Trophoblast cell (in vitro differentiated cells and primary cell): ENCODE measurements around the gene FNDC3B.

Experiments used
- DNase-seq, 2 donors: peaks; one replicate each; pipeline ENCODE4 v3.0.0-alpha.2; 2016
- H2AFZ ChIP-seq: 2 replicates; pipeline ENCODE4 v1.6.1; 2013; ENCODE audit warnings: low read length, moderate library complexity, mild to moderate bottlenecking; ENCODE audit not compliant: insufficient read depth, poor library complexity
- H2AK5ac ChIP-seq: 2 replicates; pipeline ENCODE4 v1.6.1; 2013; ENCODE audit warnings: mild to moderate bottlenecking, low read length
- H2BK120ac ChIP-seq: 2 replicates; pipeline ENCODE4 v1.6.1; 2013; ENCODE audit warnings: low read length, mild to moderate bottlenecking, moderate library complexity; ENCODE audit not compliant: insufficient read depth, poor library complexity
- H2BK12ac ChIP-seq: 2 replicates; pipeline ENCODE4 v1.6.1; 2013; ENCODE audit warnings: mild to moderate bottlenecking, low read length, moderate library complexity
- H2BK5ac ChIP-seq: 2 replicates; pipeline ENCODE4 v1.6.1; 2013; ENCODE audit warnings: low read length, low read depth, moderate library complexity, mild to moderate bottlenecking; ENCODE audit not compliant: poor library complexity
- H3K14ac ChIP-seq: 2 replicates; pipeline ENCODE4 v1.6.1; 2013; ENCODE audit warnings: mild to moderate bottlenecking, low read length
- H3K18ac ChIP-seq: 2 replicates; pipeline ENCODE4 v1.6.1; 2013; ENCODE audit warnings: mild to moderate bottlenecking, low read length
- H3K23ac ChIP-seq: 2 replicates; pipeline ENCODE4 v1.6.1; 2013; ENCODE audit warnings: low read length
- H3K27ac ChIP-seq: 2 replicates; pipeline ENCODE4 v1.5.1; 2013; ENCODE audit warnings: low read depth, mild to moderate bottlenecking, inconsistent platforms, low read length, moderate library complexity
- H3K27me3 ChIP-seq: 2 replicates; pipeline ENCODE4 v1.6.1; 2013; ENCODE audit warnings: inconsistent platforms, mild to moderate bottlenecking, low read length, moderate library complexity; ENCODE audit not compliant: insufficient read depth
- H3K36me3 ChIP-seq, 2 experiments: 1 replicate in 1 of 2; 2 replicates in 1 of 2; pipeline ENCODE4 v1.6.1; 2013; ENCODE audit warnings: low read length in 2 of 2, mild to moderate bottlenecking in 2 of 2, moderate library complexity in 1 of 2; ENCODE audit not compliant: insufficient read depth in 2 of 2, control insufficient read depth in 1 of 2
- H3K4ac ChIP-seq: 2 replicates; pipeline ENCODE4 v1.6.1; 2013; ENCODE audit warnings: low read depth, mild to moderate bottlenecking, low read length, moderate library complexity
- H3K4me1 ChIP-seq, 2 experiments: 1 replicate in 1 of 2; 2 replicates in 1 of 2; pipeline ENCODE4 v1.6.1; 2013; ENCODE audit warnings: low read length in 2 of 2, mild to moderate bottlenecking in 2 of 2, moderate library complexity in 1 of 2; ENCODE audit not compliant: insufficient read depth in 2 of 2, control insufficient read depth in 1 of 2
- H3K4me2 ChIP-seq: 2 replicates; pipeline ENCODE4 v1.6.1; 2013; ENCODE audit warnings: inconsistent platforms, mild to moderate bottlenecking, low read length, moderate library complexity
- H3K4me3 ChIP-seq: 2 replicates; pipeline ENCODE4 v1.5.1; 2013; ENCODE audit warnings: mild to moderate bottlenecking, low read depth, low read length, inconsistent platforms
- H3K79me1 ChIP-seq: one replicate; pipeline ENCODE4 v1.6.1; 2013; ENCODE audit warnings: low read length
- H3K79me2 ChIP-seq: 2 replicates; pipeline ENCODE4 v1.6.1; 2013; ENCODE audit warnings: low read length, mild to moderate bottlenecking; ENCODE audit not compliant: control insufficient read depth, insufficient read depth, poor library complexity
- H3K9ac ChIP-seq: 2 replicates; pipeline ENCODE4 v1.6.1; 2013; ENCODE audit warnings: mild to moderate bottlenecking, low read length
- H3K9me3 ChIP-seq: 2 replicates; pipeline ENCODE4 v1.6.1; 2013; ENCODE audit warnings: low read depth, mild to moderate bottlenecking, control low read depth, inconsistent platforms, low read length; ENCODE audit not compliant: insufficient read depth
- H4K12ac ChIP-seq: 2 replicates; pipeline ENCODE4 v1.6.1; 2013; ENCODE audit warnings: low read depth, mild to moderate bottlenecking, low read length, moderate library complexity
- H4K8ac ChIP-seq: 2 replicates; pipeline ENCODE4 v1.6.1; 2013; ENCODE audit warnings: low read depth, mild to moderate bottlenecking, low read length, moderate library complexity
- H4K91ac ChIP-seq: one replicate; pipeline ENCODE4 v1.6.1; 2013; ENCODE audit warnings: low read depth, mild to moderate bottlenecking, low read length, moderate library complexity
- WGBS: extraction: QIAGEN DNeasy Blood & Tissue Kit; methylation state at CpG from one replicate; pipeline ENCODE4 v1.1.7; 2013; ENCODE audit warnings: missing lambda C conversion rate; ENCODE audit not compliant: insufficient read length, insufficient coverage; ENCODE audit errors: extremely low coverage; 5-methylcytosine and 5-hydroxymethylcytosine counted together

Gene FNDC3B

DNA sequence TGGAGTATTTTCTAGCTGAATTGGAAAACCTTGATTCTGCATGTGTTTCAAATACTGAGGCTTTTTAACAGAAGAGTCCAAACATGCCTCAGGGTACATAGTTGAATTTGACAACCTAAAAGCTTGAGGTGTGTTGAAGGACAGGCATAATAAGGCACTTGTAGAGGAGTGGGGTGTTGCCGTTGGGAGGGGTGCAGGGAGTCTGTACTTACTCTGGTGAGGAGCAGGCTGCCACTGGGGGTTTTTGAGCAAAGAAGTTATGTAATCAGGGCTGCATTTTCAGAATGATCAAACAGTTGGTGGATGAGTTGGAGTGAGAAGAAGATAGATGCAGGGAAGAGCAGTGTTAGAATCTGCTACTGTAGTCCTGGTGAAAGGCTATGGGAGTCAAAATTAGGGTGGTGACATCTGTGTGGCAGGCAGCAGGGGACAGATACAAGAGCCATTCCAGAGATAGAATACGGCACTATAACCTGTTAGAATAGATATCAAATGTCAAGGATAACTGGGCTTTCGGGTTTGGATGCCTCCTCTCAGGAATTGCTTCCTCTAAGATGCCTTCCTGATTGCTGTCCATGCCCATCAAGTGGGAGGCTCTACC lies 247.3 kb downstream of the FNDC3B start:
- Histone ChIP-seq H3K27me3 (no peaks in the 10 kb centered on the region), H3K14ac (peak overlapping the region; percentile 32), H4K8ac (peak overlapping the region; percentile 51), H3K36me3 (peaks cover 3 to 11% of the 10 kb centered on the region in 2 experiments), H2BK5ac (no peak overlapping the region), H3K79me2 (no peaks in the 10 kb centered on the region), H2BK12ac (peak overlapping the region; percentile 97), H2BK120ac (peak overlapping the region; percentile 41), H2AK5ac (no peak overlapping the region), H3K4me1 (peaks cover 18 to 24% of the 10 kb centered on the region in 2 experiments), H3K9ac (no peak overlapping the region), H4K12ac (no peak overlapping the region), H3K4me2 (peak overlapping the region; percentile 39), H2AFZ (no peak overlapping the region), H3K18ac (peak overlapping the region; percentile 39), H3K9me3 (no peaks in the 10 kb centered on the region), H4K91ac (no peak overlapping the region), H3K23ac (no peak overlapping the region), H3K4ac (no peak overlapping the region), H3K4me3 (no peak overlapping the region), H3K79me1 (peaks cover 13% of the 10 kb centered on the region), H3K27ac (peak overlapping the region; percentile 40)
- WGBS, result no CpG with 5 or more reads among the region's 3 CpGs
- DNase-seq, result no peak

DNA sequence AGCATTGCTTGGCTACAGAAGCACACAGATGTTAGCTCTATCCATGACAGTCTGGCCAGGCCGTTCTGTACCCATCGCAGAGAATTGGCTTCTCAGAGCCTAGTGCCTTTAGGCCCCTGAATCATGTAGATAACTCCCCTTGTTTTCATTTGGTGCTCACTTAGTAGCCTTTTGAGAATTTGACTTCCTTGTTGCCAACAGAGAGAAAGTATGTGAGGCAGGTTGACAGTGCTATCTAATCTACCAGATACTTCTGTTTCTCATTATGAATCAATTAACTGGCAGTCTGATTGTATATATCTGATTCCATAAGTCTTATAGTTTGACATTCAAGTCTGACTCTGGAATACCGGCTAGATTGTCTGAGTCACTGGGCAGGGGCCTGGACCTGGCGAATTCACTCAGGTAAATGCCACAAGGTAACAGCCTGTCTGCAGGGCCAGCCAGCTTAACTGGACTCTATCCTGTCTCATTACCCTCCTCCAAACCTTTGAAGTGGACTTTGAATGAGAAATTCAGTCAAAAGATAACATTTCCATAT lies 248.6 kb downstream of the FNDC3B start:
- Histone ChIP-seq H3K4me3 (no peak overlapping the region), H3K4ac (no peak overlapping the region), H3K18ac (no peak overlapping the region), H3K27ac (no peak overlapping the region), H4K91ac (no peak overlapping the region), H3K9me3 (no peaks in the 10 kb centered on the region), H2AK5ac (no peak overlapping the region), H2BK5ac (peak overlapping the region; percentile 28), H4K12ac (no peak overlapping the region), H4K8ac (no peak overlapping the region), H3K79me1 (peaks cover 13% of the 10 kb centered on the region), H3K4me2 (no peak overlapping the region), H3K36me3 (peaks cover 3 to 14% of the 10 kb centered on the region in 2 experiments), H2BK12ac (no peak overlapping the region), H3K23ac (no peak overlapping the region), H3K9ac (no peak overlapping the region), H2AFZ (no peak overlapping the region), H3K4me1 (peaks cover 13 to 21% of the 10 kb centered on the region in 2 experiments), H3K27me3 (no peaks in the 10 kb centered on the region), H3K14ac (no peak overlapping the region), H3K79me2 (no peaks in the 10 kb centered on the region), H2BK120ac (no peak overlapping the region)
- DNase-seq, result no peak
- WGBS, result no CpG with 5 or more reads among the region's 4 CpGs

GRCh38 chr3:172288651-172289050 lies 249.3 kb downstream of the FNDC3B start:
- Histone ChIP-seq H3K23ac (peak overlapping the region; percentile 83), H3K9me3 (no peaks in the 10 kb centered on the region), H3K14ac (no peak overlapping the region), H4K12ac (no peak overlapping the region), H3K4me1 (peaks cover 13 to 21% of the 10 kb centered on the region in 2 experiments), H3K18ac (no peak overlapping the region), H2AFZ (no peak overlapping the region), H3K4me2 (no peak overlapping the region), H3K4me3 (no peak overlapping the region), H2BK5ac (no peak overlapping the region), H3K27ac (no peak overlapping the region), H3K27me3 (no peaks in the 10 kb centered on the region), H4K8ac (no peak overlapping the region), H4K91ac (no peak overlapping the region), H2BK120ac (no peak overlapping the region), H2BK12ac (no peak overlapping the region), H3K36me3 (peaks cover 3 to 16% of the 10 kb centered on the region in 2 experiments), H2AK5ac (no peak overlapping the region), H3K79me1 (peaks cover 13% of the 10 kb centered on the region), H3K9ac (peak overlapping the region; percentile 60), H3K4ac (no peak overlapping the region), H3K79me2 (no peaks in the 10 kb centered on the region)
- no peak for DNase-seq
- WGBS, result no CpG with 5 or more reads among the region's 4 CpGs

GRCh38 chr3:172289583-172289982 lies 250.2 kb downstream of the FNDC3B start:
- Histone ChIP-seq H3K36me3 (peaks cover 5 to 16% of the 10 kb centered on the region in 2 experiments), H2AFZ (no peak overlapping the region), H3K4me2 (no peak overlapping the region), H2BK120ac (no peak overlapping the region), H3K4ac (no peak overlapping the region), H3K9ac (no peak overlapping the region), H3K18ac (no peak overlapping the region), H2BK5ac (no peak overlapping the region), H3K27ac (no peak overlapping the region), H4K12ac (no peak overlapping the region), H2AK5ac (no peak overlapping the region), H4K91ac (no peak overlapping the region), H3K4me3 (no peak overlapping the region), H3K23ac (no peak overlapping the region), H3K9me3 (no peaks in the 10 kb centered on the region), H4K8ac (no peak overlapping the region), H3K79me2 (no peaks in the 10 kb centered on the region), H3K4me1 (peaks cover 11 to 17% of the 10 kb centered on the region in 2 experiments), H3K79me1 (peaks cover 11% of the 10 kb centered on the region), H3K27me3 (no peaks in the 10 kb centered on the region), H3K14ac (no peak overlapping the region), H2BK12ac (no peak overlapping the region)
- no CpG with 5 or more reads among the region's 6 CpGs for WGBS
- DNase-seq, result peak in 1 of 2 donors; percentile 45
